Liver (tissue), 9 donors: ENCODE measurements around the gene SEPTIN8. TPM values are rescaled to one million over a fixed set of nuclear protein-coding genes. Genes with fewer than 3 reads are reported as not detected.

Experiments used
- DNase-seq: peaks from one replicate; pipeline ENCODE4 v3.0.0-alpha.2; 2017; ENCODE audit warnings: low spot score
- H3K27ac ChIP-seq, 2 donors: one replicate each; pipeline ENCODE4 v1.7.0; 2013; ENCODE audit warnings: inconsistent platforms in 2 of 2, low read length in 2 of 2, control low read depth in 1 of 2, low read depth in 1 of 2, mild to moderate bottlenecking in 1 of 2
- H3K27me3 ChIP-seq, 4 donors: one replicate each; pipeline versions ENCODE4 v1.6.1 to v1.7.0; 2013; ENCODE audit warnings: low read length in 3 of 4, inconsistent platforms in 1 of 4, mild to moderate bottlenecking in 1 of 4, moderate library complexity in 1 of 4; ENCODE audit not compliant: control insufficient read depth in 4 of 4, insufficient read depth in 4 of 4
- H3K36me3 ChIP-seq, 4 donors: one replicate each; pipeline versions ENCODE4 v1.6.1 to v1.7.0; 2013; ENCODE audit warnings: low read length in 3 of 4, mild to moderate bottlenecking in 3 of 4, low read depth in 1 of 4, moderate library complexity in 1 of 4; ENCODE audit not compliant: control insufficient read depth in 4 of 4, insufficient read depth in 3 of 4
- H3K4me1 ChIP-seq, 4 donors: one replicate each; pipeline versions ENCODE4 v1.6.1 to v1.7.0; 2013; ENCODE audit warnings: low read length in 3 of 4, mild to moderate bottlenecking in 3 of 4, moderate library complexity in 1 of 4; ENCODE audit not compliant: control insufficient read depth in 4 of 4, insufficient read depth in 4 of 4
- H3K4me3 ChIP-seq, 3 donors: one replicate each; pipeline versions ENCODE4 v1.6.1 to v1.7.0; 2013; ENCODE audit warnings: low read length in 3 of 3, control low read depth in 1 of 3, low read depth in 1 of 3, mild to moderate bottlenecking in 1 of 3
- H3K9ac ChIP-seq, 2 donors: one replicate each; pipeline ENCODE4 v1.7.0; 2013; ENCODE audit warnings: low read length in 2 of 2, mild to moderate bottlenecking in 2 of 2, moderate library complexity in 2 of 2, control low read depth in 1 of 2, low read depth in 1 of 2
- H3K9me3 ChIP-seq, 4 donors: one replicate each; pipeline versions ENCODE4 v1.6.1 to v1.7.0; 2013; ENCODE audit warnings: low read length in 3 of 4; ENCODE audit not compliant: control insufficient read depth in 4 of 4
- ATF3 ChIP-seq: IDR thresholded peaks from 2 replicates; pipeline ENCODE4 v1.6.1; 2016; ENCODE audit warnings: antibody characterized with exemption
- CTCF ChIP-seq: fragments of 150-350 bp; IDR thresholded peaks from 2 replicates; pipeline ENCODE4 v1.5.1; 2017; ENCODE audit warnings: improper control_type of control experiment, low read depth, low read length; ENCODE audit not compliant: missing input control
- EGR1 ChIP-seq, 2 donors: IDR thresholded peaks; 2 replicates each; pipeline ENCODE4 v1.6.1; 2016 to 2018; ENCODE audit warnings: antibody characterized with exemption in 2 of 2, low read depth in 2 of 2
- FOXA1 ChIP-seq: IDR thresholded peaks from 2 replicates; pipeline ENCODE4 v1.6.1; 2016; ENCODE audit warnings: antibody characterized with exemption
- FOXA2 ChIP-seq: IDR thresholded peaks from 2 replicates; pipeline ENCODE4 v1.6.1; 2016; ENCODE audit warnings: antibody characterized with exemption
- GABPA ChIP-seq, 2 donors: IDR thresholded peaks in 1 of 2; conservative IDR thresholded peaks in 1 of 2; 2 replicates each; pipeline ENCODE4 v1.6.1; 2016; ENCODE audit warnings: antibody characterized with exemption in 2 of 2, mild to moderate bottlenecking in 1 of 2, moderate library complexity in 1 of 2
- HNF4A ChIP-seq, 2 donors: conservative IDR thresholded peaks; 2 replicates each; pipeline ENCODE4 v1.6.1; 2016; ENCODE audit warnings: antibody characterized with exemption in 2 of 2, mild to moderate bottlenecking in 2 of 2
- HNF4G ChIP-seq: IDR thresholded peaks from 2 replicates; pipeline ENCODE4 v1.6.1; 2016; ENCODE audit warnings: antibody characterized with exemption
- JUND ChIP-seq, 2 donors: IDR thresholded peaks; 2 replicates each; pipeline ENCODE4 v1.6.1; 2016; ENCODE audit warnings: antibody characterized with exemption in 2 of 2
- MAX ChIP-seq: IDR thresholded peaks from 2 replicates; pipeline ENCODE4 v1.6.1; 2016; ENCODE audit warnings: antibody characterized with exemption
- NR2F2 ChIP-seq: IDR thresholded peaks from 2 replicates; pipeline ENCODE4 v1.6.1; 2016; ENCODE audit warnings: antibody characterized with exemption
- RAD21 ChIP-seq, 2 donors: IDR thresholded peaks; 2 replicates each; pipeline ENCODE4 v1.6.1; 2016; ENCODE audit warnings: antibody characterized with exemption in 2 of 2, mild to moderate bottlenecking in 2 of 2
- REST ChIP-seq: IDR thresholded peaks from 2 replicates; pipeline ENCODE4 v1.6.1; 2016; ENCODE audit warnings: antibody characterized with exemption, mild to moderate bottlenecking
- RXRA ChIP-seq, 2 donors: IDR thresholded peaks; 2 replicates each; pipeline ENCODE4 v1.6.1; 2017 to 2018; ENCODE audit warnings: antibody characterized with exemption in 2 of 2, mild to moderate bottlenecking in 1 of 2
- SP1 ChIP-seq: IDR thresholded peaks from 2 replicates; pipeline ENCODE4 v1.6.1; 2018; ENCODE audit warnings: antibody characterized with exemption, mild to moderate bottlenecking
- TAF1 ChIP-seq: conservative IDR thresholded peaks from 2 replicates; pipeline ENCODE4 v1.6.1; 2016; ENCODE audit warnings: antibody characterized with exemption, mild to moderate bottlenecking
- YY1 ChIP-seq: IDR thresholded peaks from 2 replicates; pipeline ENCODE4 v1.6.1; 2016; ENCODE audit warnings: antibody characterized with exemption, mild to moderate bottlenecking
- ZBTB33 ChIP-seq: IDR thresholded peaks from 2 replicates; pipeline ENCODE4 v1.6.1; 2016; ENCODE audit warnings: antibody characterized with exemption
- WGBS: extraction: QIAGEN DNeasy Blood & Tissue Kit; methylation state at CpG from one replicate; pipeline ENCODE4 v1.1.7; 2013; 5-methylcytosine and 5-hydroxymethylcytosine counted together
- polyA plus RNA-seq, 2 donors: library from polyadenylated mRNA; stranded (reverse) in 1 of 2; unstranded in 1 of 2; fragments of 200-250 nt in 1 of 2; fragments of >200 nt in 1 of 2; fragmentation: Nextera tagmentation in 1 of 2; extraction: Ambion mirVana in 1 of 2; gene quantifications; one replicate each; pipeline versions ENCODE4 v1.2.1 to v1.2.3, GENCODE V29; 2013 to 2015
- total RNA-seq, 2 donors: library from RNA; depleted of rRNA; stranded (reverse); fragments of >200 nt; gene quantifications; one replicate each; pipeline ENCODE4 v1.2.3, GENCODE V29; 2014
- donor health status: healthy.
- donor health status: healthy.
- donor health status: healthy.
- donor health status: healthy.
- donor health status: healthy.

The SEPTIN8 gene
- total and polyA plus RNA-seq, 4 donors, result 4.7 to 16.5 (median 9.8) TPM

- TF ChIP-seq HNF4G (peak; percentile 50), YY1 (peak; percentile 73)
Measured at GRCh38 chr5:132820162-132820754, 43.2 kb upstream of the SEPTIN8 start (continued).

- peaks cover 0 to 10% (median 7%) of the 10 kb centered on the region in 4 donors for H3K4me1 ChIP-seq
- no peak overlapping the region for H3K9ac ChIP-seq
- no peaks in the 10 kb centered on the region for H3K27me3 ChIP-seq
- TF ChIP-seq NR2F2 (no peak), YY1 (no peak), HNF4A (conservative IDR thresholded peaks at IDR 0.05) (no peak), HNF4G (no peak), GABPA (IDR thresholded peaks at IDR 0.05 in 1 of 2, conservative IDR thresholded peaks at IDR 0.05 in 1 of 2) (no peak), FOXA1 (no peak), FOXA2 (no peak), EGR1 (IDR thresholded peaks at IDR 0.05; ENCODE audit: low read depth in 2 of 2) (no peak), ATF3 (no peak), RXRA (IDR thresholded peaks at IDR 0.05) (no peak), CTCF (no peak), JUND (IDR thresholded peaks at IDR 0.05) (no peak), MAX (no peak), SP1 (no peak), REST (no peak), RAD21 (IDR thresholded peaks at IDR 0.05) (no peak), TAF1 (no peak), ZBTB33 (no peak)
- WGBS, result 57% methylated on average over 26 of the region's 26 CpGs
- no peak overlapping the region for H3K27ac ChIP-seq
- no peak for DNase-seq
- H3K36me3 ChIP-seq, result peaks cover 5 to 14% (median 9%) of the 10 kb centered on the region in 4 donors
- H3K4me3 ChIP-seq, result no peak overlapping the region
- H3K9me3 ChIP-seq, result no peaks in the 10 kb centered on the region
Measured at GRCh38 chr5:132819468-132819867, 42.4 kb upstream of the SEPTIN8 start.
